GM18909 (cell line): ENCODE data around the gene NCBP2L.
A peak's percentile ranks its signal among the peaks of the same experiment; 100 is the strongest.

Source experiments
- ATAC-seq: cut with Tn5 transposase; IDR thresholded peaks from one replicate; pipeline ENCODE4 v1.9.1; 2021; ENCODE audit warnings: mild to moderate bottlenecking; ENCODE audit not compliant: unreplicated experiment, poor library complexity

NCBP2L gene

DNA sequence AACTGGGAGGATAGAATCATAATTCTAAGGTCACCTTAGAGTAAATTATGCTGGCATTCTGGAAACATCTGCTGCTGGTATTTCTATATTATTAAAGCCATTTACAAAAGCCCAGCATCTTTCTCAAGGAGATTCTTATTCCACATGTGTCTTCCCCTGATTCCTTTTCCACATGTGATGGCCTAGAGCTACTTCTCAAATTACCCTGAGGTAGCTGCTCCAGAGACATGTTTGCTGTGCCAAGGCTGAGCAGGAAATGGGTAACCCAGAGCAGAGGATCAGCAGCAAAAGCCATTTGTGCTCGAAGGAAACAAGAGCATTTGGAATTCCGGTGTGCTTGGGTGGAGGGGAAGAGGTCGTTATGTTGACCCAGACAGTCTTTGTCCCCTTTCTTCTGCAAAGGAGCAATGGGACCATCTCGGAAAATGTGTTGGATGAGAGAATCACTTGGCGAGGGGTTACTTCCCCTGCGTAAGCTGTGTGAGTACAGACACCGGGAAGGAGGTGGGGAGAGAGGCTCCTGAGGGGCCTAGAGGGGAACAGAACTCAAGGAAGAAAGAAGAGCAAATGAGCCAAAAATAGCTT is 26.6 kb upstream of the NCBP2L start:
- ATAC-seq: no peak

DNA sequence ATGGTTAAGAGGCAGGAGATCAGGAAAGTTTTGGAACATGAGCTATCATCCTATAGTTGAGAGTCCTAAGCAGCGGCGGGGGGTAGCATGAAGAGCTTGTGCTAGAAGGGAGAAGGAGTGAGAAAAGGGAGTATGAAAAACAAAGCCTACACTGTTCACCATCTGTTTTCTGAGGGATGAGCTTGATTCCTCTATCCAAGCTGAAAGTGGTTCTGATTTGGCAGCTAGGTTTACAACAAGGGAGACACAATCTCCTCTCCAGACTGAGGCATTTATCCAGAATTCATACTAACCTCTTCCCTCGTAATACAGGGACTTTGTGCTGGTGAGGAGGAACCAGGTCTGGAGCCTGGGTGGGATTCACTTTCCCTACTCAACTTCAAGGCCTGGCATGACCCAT is 25.5 kb upstream of the NCBP2L start:
- ATAC-seq: no peak

DNA sequence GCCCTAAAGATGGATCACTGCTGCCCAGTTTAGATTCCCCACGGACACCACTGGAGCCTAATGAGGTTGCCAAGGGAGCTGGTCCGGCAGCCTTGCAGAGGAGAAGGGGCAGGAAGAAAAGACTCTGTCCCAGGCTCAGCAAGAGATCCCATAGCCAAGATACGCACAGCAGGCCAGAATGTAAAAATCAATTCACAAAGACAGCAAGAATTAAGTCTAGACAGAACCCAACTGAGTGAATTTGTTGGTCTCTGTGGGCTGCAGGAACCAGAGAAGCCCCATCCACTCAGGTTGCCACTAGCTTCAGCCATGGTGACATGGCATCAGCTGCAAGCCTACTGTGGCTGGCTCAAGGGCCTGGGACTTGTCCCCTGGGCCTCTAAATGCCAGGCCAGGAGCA is 24.8 kb upstream of the NCBP2L start:
- no peak for ATAC-seq

DNA sequence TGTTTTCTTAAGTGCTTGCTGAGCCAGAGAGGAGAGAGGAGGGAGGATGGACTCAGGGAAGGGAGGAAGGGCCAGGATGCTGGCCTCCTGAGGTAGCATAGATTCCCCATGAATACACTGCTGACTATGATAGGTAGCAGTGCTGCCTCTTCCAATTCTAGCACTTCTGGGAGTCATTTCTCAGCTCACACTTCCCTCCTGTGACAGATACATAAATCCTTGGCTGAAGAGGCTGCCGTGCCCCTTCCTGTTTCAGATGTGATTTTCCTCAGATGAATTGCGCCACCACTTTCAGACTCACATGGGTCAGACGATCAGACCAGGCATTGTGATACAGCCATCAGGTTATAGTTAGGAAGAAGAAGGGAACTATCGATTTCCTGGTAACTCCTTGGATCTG is 24.3 kb upstream of the NCBP2L start:
- no peak for ATAC-seq

DNA sequence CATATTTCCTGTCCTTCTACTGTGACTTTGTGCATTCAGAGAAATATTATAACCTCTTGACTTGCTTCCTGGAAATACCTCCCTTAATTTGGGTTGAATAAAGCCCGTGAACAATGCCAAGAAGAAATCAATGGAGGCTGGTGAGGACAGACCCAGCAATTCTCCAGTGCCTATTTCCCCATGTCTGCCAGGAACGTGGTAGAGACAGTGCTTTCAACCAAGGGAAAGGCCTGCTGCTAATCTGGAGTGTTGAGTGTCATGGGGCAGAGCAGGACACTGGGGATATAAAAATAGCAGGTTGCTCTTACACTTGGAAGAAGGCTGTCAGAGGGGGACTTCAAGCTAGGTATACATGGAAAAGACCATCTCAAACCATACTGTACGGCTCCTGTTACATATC is 21.8 kb upstream of the NCBP2L start:
- no peak for ATAC-seq

DNA sequence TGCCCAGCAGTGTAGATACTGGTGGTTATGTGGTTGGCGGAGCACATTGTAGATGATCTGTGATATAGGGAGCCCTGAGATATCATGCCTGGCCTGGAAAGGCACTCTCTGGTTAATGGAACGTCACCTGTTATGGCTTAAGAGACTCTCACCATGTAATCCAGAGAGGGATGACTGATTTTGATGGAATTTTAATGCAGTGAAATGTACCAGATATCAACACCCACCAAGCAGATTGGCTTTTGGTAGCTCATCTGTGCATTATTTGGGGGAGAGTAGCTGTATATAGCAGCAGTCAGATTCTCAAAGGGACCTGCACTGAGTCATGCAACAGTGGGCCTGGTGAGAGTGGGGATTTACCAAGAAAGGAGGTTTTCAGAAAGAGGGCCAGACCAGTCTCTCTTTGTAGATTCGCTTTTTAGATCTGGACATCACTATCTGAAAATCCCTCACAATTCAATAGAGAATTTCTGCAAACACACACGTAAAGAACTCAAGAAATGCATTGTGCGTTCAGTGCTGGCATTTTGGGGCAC is 19.2 kb upstream of the NCBP2L start:
- no peak for ATAC-seq

DNA sequence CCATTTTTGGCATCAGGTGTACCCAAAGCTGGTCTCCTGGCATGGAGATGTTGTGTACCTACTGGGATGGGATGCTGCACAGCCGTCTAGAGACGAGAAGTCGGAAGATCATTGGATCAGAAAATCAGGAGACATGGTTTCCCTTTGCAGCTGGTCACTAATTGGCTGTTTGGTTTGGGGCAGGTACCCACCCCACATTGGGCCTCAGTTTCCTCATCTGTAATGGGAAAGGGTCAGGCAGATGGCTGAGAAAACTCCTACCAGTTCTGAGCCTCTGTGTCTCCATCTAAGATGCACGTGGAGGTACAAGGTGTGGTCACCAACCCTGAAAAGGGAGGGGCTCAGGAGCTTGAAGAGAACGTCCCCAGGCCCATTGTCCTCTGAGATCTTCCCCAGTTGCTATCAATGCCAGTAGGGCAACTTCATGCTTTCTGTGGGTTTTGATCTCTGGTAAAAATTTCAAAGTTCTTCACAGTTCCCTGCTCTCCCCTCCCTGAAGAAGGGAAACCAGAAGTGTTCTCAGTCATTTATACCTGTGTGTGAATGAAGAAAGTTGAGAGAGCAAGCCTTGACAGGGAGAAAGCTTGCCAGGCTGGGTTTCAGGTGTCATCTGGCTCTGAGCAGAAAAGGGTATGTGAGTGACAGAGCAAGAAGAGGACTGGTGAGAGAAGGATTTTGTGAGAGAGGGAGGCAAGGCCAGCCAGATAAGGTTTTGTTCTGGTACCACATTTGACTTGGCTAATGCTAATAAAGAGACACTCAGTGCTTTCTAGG is 17.0 kb upstream of the NCBP2L start:
- ATAC-seq: no peak

DNA sequence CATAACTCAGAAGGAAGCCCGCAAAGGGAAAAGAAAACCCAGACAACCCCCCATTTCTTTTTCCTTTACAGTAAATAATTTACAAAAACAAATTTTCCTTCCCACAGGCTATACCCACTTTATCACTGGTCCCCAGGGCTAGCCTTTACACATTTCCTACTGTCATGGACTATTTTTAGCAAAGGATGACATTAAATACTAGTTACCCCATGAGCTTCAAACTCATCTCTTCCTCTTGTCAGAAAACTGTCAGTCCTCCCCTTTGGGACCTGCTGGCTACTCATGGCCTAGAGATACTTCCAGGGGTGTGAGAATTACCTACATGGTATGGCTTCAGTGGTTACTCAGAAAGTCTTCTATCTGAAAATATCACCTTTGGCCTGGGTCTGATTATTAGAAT is 13.9 kb upstream of the NCBP2L start:
- no peak for ATAC-seq

DNA sequence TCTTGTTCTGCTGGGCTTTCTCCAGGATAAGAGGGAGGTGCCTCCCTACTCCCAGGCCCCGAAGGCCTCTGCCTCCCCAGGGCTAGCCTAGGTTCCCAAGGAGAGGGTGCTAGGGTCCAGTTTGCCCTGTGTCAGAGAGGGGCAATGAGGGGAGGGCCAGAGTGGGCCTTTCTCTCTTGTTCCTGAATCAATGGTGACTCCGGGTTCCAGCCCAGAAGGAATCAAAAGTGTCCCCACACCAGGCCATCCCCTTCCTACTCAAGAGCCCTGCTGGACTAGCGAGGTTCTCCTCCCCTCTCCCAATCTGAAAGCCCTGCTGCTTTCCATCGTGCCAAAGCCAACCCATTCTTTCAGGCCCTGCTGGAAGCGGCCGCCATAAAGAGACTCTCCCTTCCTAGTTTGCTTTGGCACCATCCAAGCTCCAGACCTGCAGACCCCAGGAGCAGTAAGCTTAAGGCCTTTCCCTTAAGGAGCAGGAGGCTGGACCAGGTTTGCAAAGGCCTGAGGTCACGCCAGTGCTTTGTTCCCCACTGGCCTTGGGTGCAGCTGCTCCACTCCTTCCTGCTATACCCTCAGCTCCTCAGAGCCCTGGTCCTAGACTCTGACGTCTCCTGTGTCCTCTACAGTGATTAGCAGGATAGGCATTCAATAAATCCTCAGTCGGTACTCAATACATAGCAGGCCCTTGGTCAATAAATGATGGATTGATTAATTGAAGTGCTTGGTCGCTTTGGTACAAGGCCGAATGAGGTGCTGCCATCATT is 12.5 kb upstream of the NCBP2L start:
- no peak for ATAC-seq

DNA sequence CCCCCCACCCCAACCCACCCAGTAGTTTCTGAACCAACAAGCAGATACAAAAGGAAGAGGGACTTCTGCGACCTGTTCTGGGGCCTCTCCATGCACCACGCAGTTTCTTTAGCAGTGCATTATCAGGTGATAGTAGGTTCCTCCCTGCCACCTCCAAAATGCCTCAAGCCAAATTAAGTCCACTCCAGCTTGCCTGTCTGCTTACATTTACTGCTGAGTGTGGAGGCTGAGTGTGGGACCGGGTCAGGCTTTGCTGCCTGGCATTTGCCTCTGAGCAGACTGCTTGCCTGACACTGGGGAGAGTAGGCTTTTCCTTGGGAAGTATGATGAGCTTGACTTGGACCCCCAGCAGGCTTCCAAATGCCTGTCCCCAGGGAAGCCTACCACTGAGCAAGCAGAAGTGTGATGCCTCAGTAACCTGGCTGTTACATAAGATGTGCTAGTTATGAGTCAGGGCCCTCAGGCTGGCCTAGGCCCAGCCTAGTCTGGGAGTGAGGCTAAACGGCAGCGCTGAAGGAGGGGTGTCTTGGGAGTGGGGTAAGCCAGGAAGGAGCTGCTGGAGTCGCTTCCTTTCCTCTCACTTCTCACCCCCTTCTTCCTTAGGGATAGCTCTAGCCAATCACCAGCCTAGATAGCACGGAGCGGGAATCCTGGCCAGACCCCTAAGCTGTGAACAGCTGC is 10.9 kb upstream of the NCBP2L start:
- ATAC-seq: no peak

DNA sequence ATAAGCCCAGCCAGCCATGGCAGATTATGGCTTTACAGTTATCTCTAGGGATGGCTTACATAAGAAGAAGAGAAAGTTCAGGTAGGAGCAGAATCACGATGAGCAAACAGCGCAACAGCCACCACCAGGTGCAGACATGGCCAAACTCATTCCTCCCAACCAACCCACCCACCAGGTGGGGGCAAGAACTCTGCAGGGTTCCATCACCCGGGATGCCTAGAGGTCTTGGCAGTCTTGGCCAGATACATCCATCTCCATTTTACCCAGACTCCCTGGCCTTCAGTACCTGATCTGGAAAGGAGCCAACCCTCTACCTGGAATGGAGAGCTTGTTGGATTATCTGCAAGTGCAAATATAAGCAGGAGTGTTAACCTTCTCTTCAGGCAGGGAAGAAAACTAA is 9.5 kb upstream of the NCBP2L start:
- ATAC-seq: no peak

DNA sequence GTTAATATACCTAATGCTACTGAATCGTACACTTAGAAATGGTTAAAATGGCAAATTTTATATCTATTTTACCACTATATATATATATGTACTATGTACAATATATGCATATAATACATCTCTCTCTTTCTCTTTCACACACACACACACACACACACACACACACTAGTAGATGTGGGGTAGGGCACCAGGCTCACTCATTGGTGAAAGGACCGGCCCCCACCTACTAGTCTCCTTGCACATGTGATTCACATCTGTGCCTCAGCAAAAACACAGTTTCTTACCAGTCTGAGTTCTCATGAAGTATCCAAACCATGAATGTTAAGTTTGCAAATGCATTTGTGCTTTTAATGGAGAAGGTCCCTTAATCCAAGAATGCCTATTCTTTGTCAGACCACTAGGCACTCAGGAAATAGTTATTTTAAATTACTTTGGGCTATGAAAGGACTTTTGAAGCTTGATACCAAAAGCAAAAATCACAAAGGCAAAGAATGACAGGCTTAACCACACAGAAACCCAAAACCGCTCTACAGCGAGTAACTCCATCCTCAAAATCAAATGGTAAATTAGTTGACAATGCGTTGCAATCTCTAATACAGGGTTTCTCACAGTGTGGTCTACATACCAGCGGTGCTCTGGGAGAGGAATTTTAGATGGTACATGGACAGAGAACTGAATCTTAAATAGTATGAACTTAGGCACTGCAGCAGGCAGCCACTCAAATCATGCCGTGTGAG is 7.8 kb upstream of the NCBP2L start:
- no peak for ATAC-seq

DNA sequence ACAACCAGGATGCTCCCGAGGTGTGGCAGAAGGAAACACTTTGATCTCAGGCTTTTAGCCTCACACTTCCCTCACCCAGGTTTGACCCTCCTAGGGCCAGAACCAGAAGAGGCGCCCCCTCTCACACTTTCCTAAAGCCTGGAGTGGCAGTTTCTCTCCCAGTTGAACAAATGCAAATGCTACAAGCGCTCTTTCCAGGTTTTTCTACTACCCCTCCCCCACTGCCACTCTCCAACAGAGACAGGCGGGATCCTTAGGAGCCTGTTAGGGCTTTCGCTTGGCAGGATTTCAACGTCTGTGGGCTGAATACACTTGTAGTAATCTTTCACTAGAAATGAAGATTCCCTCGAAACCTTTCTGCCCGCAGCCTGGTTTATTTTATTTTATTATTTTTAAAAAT is 4.3 kb upstream of the NCBP2L start:
- ATAC-seq: no peak

DNA sequence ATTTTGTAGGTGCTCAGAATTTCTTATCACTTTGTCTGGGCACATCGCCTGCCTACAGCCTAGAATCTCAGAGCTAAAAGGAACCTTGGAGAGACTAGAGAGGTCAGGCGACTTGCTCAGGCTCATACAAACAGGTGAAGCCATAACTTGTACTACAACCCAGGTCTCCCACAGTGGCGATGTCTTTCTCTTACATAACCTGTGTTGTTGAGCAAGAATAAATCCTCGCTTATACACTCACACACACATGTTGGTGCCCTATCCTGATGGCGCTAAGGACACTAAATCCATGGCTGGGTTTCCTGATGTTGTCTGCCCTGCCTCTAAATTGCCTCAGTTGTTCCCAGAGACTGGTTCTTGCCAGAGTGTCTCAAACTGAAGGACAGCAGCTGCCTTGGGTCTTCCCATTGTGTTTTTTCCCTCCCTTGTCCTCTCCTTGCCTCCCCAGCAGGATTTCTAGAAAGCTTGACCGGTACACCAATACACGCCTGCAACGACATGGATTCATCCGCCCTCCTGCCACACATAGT is 3.6 kb upstream of the NCBP2L start:
- ATAC-seq: no peak

DNA sequence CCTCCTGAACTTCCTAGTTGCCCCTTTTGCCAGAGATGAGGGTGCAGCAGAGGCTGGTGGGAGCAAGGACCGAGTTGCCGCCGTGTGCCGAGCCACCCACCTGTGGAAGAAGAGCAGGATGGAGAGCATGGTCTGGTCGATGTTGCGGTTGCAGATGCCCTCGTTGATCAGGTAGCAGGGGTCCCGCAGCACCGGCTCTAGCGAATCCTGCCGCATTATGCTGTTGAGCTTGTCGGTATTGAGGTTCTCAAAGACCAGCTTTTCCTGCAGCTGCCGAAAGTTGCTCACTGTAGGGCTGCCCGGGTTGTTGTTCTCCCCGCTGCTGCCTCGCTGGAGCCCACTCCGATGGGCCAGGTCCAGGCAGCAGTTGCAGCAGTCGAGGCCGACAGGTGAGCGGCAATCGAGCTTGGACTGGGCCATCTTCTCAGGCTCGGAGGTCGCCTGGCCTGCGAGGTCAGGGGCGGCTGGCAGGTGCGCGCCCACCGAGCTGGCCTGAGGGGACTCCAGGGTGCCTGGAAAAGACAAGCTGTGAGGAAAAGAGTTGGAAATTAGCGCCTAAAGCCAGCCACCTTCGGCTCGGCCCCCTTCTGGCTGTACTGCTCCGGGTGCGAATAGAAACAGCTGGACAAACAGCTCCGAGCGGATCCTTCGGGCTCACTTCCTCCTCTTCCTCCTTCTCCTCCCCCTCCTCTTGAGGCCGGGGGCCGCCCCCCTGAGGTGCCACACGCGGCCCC is 2.4 kb upstream of the NCBP2L start:
- peak; percentile 27 for ATAC-seq

DNA sequence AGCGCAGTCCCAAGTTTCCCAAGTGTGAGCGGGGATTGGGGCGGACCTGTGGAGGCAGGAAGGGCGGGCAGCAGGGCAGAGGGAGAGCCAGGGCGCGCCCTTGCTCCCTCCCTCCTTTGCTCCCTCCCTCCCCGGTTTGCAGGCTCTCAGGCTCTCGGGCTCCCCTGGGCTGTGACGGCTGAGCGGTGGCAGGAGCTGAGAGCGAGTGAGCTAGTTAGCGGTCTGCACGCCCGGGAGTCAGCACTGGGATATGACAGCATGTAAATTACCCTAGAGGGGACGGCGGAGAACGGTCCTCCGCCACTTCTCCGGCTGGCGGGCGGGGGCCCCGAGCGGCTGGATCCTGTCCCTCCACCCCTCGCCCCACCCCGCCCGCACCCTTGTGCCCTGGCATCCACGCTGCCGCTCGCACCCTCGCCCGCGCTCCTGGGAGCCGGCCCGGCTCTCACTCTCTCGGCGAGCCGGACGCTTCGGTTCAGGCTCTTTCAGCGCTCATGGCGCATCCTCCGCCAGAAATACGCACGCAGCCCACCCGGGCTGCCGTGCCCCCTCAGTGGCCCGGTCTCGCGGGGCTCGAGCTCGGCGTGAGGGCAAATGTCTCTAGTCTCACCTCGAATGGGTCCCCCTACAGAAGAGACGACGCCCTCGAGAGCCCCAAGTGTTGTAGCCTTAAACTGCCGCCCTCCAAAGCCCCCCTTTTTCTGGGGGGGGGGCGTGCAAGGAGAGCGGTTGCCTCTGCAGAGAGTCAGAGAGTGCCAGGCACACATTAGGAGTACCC is 1.6 kb upstream of the NCBP2L start, which contains the start of gene TSC22D3:
TSC22D3 (minus strand) TSS at position 54 of the 778 bp plus-strand sequence. CDS start 368 bp downstream, outside the sequence.
- ATAC-seq: peak; percentile 78

DNA sequence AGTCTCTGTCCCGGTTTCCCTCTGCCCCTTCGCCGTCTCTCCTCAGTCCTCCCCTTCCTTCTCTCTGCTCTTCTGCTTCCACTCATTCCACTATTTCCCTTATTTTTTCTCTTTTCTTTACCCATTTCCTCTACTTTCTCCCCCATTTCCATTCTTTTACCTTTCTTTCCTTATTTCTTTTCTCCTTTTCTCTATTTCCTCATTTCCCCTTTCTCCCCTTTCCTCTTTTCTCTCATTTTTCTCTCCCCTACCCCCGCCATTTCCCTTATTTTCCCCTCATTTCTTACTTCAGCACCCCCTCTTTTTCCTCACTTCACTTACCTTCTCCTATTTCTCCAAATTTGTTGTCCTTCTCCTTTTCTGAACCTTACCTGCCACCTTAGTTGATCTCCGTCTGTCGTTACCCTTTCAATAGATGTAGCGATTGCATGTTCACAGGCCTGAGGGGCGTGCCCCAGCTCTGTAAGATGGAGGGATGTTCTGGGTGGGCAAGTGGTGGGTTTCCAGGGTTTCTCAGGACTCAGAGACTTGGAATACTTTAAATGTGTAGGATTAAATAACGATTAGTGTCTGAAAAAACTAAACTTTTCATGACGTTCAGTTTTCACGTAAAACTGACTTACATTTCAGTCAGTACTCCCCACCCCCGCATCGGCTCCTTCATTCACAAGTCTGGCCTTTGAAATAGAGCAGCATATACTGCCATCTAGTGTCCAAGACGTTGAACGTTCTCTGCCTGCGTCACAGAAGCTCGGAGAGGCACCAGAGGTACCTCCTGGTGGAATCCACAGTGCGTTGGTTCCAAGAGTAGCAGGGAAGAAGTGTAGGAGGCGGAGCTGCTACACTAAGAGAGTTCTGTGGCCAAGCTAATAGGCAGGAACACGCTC is 641 bp upstream of the NCBP2L start:
- ATAC-seq: peak; percentile 74
